Measurements from ENCODE around the gene FMNL3. TPM values are rescaled to one million over a fixed set of nuclear protein-coding genes. Genes with fewer than 3 reads are reported as not detected.
A peak's percentile ranks its signal among the peaks of the same experiment; 100 is the strongest.

FMNL3 gene
- polyA plus RNA-seq, 4 donors, result 0.89 to 8.8 (median 4.1) TPM

- FAIRE-seq, result no peak
- Histone ChIP-seq H3K36me3 (ENCODE audit: control insufficient read depth in 3 of 3, insufficient read depth in 2 of 3, low read depth in 1 of 3, low read length in 3 of 3) (peaks cover 0 to 9% (median 0%) of the 10 kb centered on the region in 3 donors), H3K27ac (ENCODE audit: low read depth in 1 of 3, low read length in 2 of 3) (peak overlapping the region in 1 of 3 donors; percentile 22), H3K4me1 (ENCODE audit: control insufficient read depth in 3 of 3, insufficient read depth in 2 of 3, low read depth in 1 of 3, low read length in 2 of 3) (peaks cover 0 to 39% (median 3%) of the 10 kb centered on the region in 3 donors), H3K9me3 (ENCODE audit: control insufficient read depth in 2 of 2, insufficient read depth in 1 of 2, low read depth in 1 of 2, low read length in 1 of 2) (no peaks in the 10 kb centered on the region), H3K4me3 (ENCODE audit: low read depth in 1 of 3, low read length in 3 of 3) (no peak overlapping the region), H3K27me3 (ENCODE audit: control insufficient read depth in 3 of 3, insufficient read depth in 3 of 3, low read length in 3 of 3) (no peaks in the 10 kb centered on the region)
- 78 to 85% (median 79%) methylated on average over 2 of the region's 2 CpGs for WGBS, 3 donors
- no peak for DNase-seq
Measured at GRCh38 chr12:49665384-49665783, 41.8 kb downstream of the FMNL3 start.

GRCh38 chr12:49664591-49665239 is 42.5 kb downstream of the FMNL3 start:
- peak overlapping the region in 2 of 3 donors; percentile 11 to 77 for H3K27ac ChIP-seq (ENCODE audit: low read depth in 1 of 3, low read length in 2 of 3)
- peak in 1 of 2 donors; percentile 70 for DNase-seq
- no peak overlapping the region for H3K4me3 ChIP-seq (ENCODE audit: low read depth in 1 of 3, low read length in 3 of 3)
- peaks cover 0 to 39% (median 3%) of the 10 kb centered on the region in 3 donors for H3K4me1 ChIP-seq (ENCODE audit: control insufficient read depth in 3 of 3, insufficient read depth in 2 of 3, low read depth in 1 of 3, low read length in 2 of 3)
- no peaks in the 10 kb centered on the region for H3K9me3 ChIP-seq (ENCODE audit: control insufficient read depth in 2 of 2, insufficient read depth in 1 of 2, low read depth in 1 of 2, low read length in 1 of 2)
- peaks cover 0 to 9% (median 0%) of the 10 kb centered on the region in 3 donors for H3K36me3 ChIP-seq (ENCODE audit: control insufficient read depth in 3 of 3, insufficient read depth in 2 of 3, low read depth in 1 of 3, low read length in 3 of 3)
- no peak for FAIRE-seq
- 68 to 81% (median 77%) methylated on average over 4 of the region's 4 CpGs for WGBS, 3 donors
- no peaks in the 10 kb centered on the region for H3K27me3 ChIP-seq (ENCODE audit: control insufficient read depth in 3 of 3, insufficient read depth in 3 of 3, low read length in 3 of 3)

- no peak for FAIRE-seq
- H3K4me3 ChIP-seq (ENCODE audit: low read depth in 1 of 3, low read length in 3 of 3), result no peak overlapping the region
- WGBS, 3 donors, result 95 to 97% (median 96%) methylated on average over 4 of the region's 4 CpGs
- peak overlapping the region in 2 of 3 donors; percentile 11 to 77 for H3K27ac ChIP-seq (ENCODE audit: low read depth in 1 of 3, low read length in 2 of 3)
- no peaks in the 10 kb centered on the region for H3K27me3 ChIP-seq (ENCODE audit: control insufficient read depth in 3 of 3, insufficient read depth in 3 of 3, low read length in 3 of 3)
- peaks cover 0 to 39% (median 3%) of the 10 kb centered on the region in 3 donors for H3K4me1 ChIP-seq (ENCODE audit: control insufficient read depth in 3 of 3, insufficient read depth in 2 of 3, low read depth in 1 of 3, low read length in 2 of 3)
- DNase-seq, result no peak
- peaks cover 0 to 9% (median 0%) of the 10 kb centered on the region in 3 donors for H3K36me3 ChIP-seq (ENCODE audit: control insufficient read depth in 3 of 3, insufficient read depth in 2 of 3, low read depth in 1 of 3, low read length in 3 of 3)
- no peaks in the 10 kb centered on the region for H3K9me3 ChIP-seq (ENCODE audit: control insufficient read depth in 2 of 2, insufficient read depth in 1 of 2, low read depth in 1 of 2, low read length in 1 of 2)
Measured at GRCh38 chr12:49664167-49664566, 43.0 kb downstream of the FMNL3 start.

GRCh38 chr12:49662998-49663843 is 44.0 kb downstream of the FMNL3 start:
- Histone ChIP-seq H3K9me3 (ENCODE audit: control insufficient read depth in 2 of 2, insufficient read depth in 1 of 2, low read depth in 1 of 2, low read length in 1 of 2) (no peaks in the 10 kb centered on the region), H3K4me3 (ENCODE audit: low read depth in 1 of 3, low read length in 3 of 3) (no peak overlapping the region), H3K27me3 (ENCODE audit: control insufficient read depth in 3 of 3, insufficient read depth in 3 of 3, low read length in 3 of 3) (no peaks in the 10 kb centered on the region), H3K27ac (ENCODE audit: low read depth in 1 of 3, low read length in 2 of 3) (peak overlapping the region; percentile 63 to 91 (median 79)), H3K4me1 (ENCODE audit: control insufficient read depth in 3 of 3, insufficient read depth in 2 of 3, low read depth in 1 of 3, low read length in 2 of 3) (peaks cover 0 to 39% (median 3%) of the 10 kb centered on the region in 3 donors), H3K36me3 (ENCODE audit: control insufficient read depth in 3 of 3, insufficient read depth in 2 of 3, low read depth in 1 of 3, low read length in 3 of 3) (peaks cover 0 to 15% (median 0%) of the 10 kb centered on the region in 3 donors)
- FAIRE-seq (no peak), DNase-seq (peak; percentile 48 to 62)
- 36 to 52% (median 37%) methylated on average over 5 of the region's 5 CpGs for WGBS, 3 donors

- Histone ChIP-seq H3K4me3 (ENCODE audit: low read depth in 1 of 3, low read length in 3 of 3) (no peak overlapping the region), H3K9me3 (ENCODE audit: control insufficient read depth in 2 of 2, insufficient read depth in 1 of 2, low read depth in 1 of 2, low read length in 1 of 2) (no peaks in the 10 kb centered on the region), H3K36me3 (ENCODE audit: control insufficient read depth in 3 of 3, insufficient read depth in 2 of 3, low read depth in 1 of 3, low read length in 3 of 3) (peaks cover 0 to 25% (median 0%) of the 10 kb centered on the region in 3 donors), H3K27ac (ENCODE audit: low read depth in 1 of 3, low read length in 2 of 3) (peak overlapping the region in 2 of 3 donors; percentile 79 to 91), H3K27me3 (ENCODE audit: control insufficient read depth in 3 of 3, insufficient read depth in 3 of 3, low read length in 3 of 3) (no peaks in the 10 kb centered on the region), H3K4me1 (ENCODE audit: control insufficient read depth in 3 of 3, insufficient read depth in 2 of 3, low read depth in 1 of 3, low read length in 2 of 3) (peaks cover 0 to 39% (median 3%) of the 10 kb centered on the region in 3 donors)
- 72 to 84% (median 83%) methylated on average over 3 of the region's 3 CpGs for WGBS, 3 donors
- DNase-seq (no peak), FAIRE-seq (no peak)
Measured at GRCh38 chr12:49661746-49662145, 45.5 kb downstream of the FMNL3 start.

GRCh38 chr12:49661191-49661590 is 46.0 kb downstream of the FMNL3 start:
- no peak for DNase-seq
- WGBS, 3 donors, result 79 to 91% (median 87%) methylated on average over 3 of the region's 3 CpGs
- H3K27ac ChIP-seq (ENCODE audit: low read depth in 1 of 3, low read length in 2 of 3), result peak overlapping the region in 1 of 3 donors; percentile 91

GRCh38 chr12:49659753-49660152 is 47.5 kb downstream of the FMNL3 start:
- Histone ChIP-seq H3K4me1 (ENCODE audit: control insufficient read depth in 3 of 3, insufficient read depth in 2 of 3, low read depth in 1 of 3, low read length in 2 of 3) (peaks cover 0 to 30% (median 3%) of the 10 kb centered on the region in 3 donors), H3K27ac (ENCODE audit: low read depth in 1 of 3, low read length in 2 of 3) (no peak overlapping the region), H3K9me3 (ENCODE audit: control insufficient read depth in 2 of 2, insufficient read depth in 1 of 2, low read depth in 1 of 2, low read length in 1 of 2) (no peaks in the 10 kb centered on the region), H3K27me3 (ENCODE audit: control insufficient read depth in 3 of 3, insufficient read depth in 3 of 3, low read length in 3 of 3) (no peaks in the 10 kb centered on the region), H3K4me3 (ENCODE audit: low read depth in 1 of 3, low read length in 3 of 3) (no peak overlapping the region), H3K36me3 (ENCODE audit: control insufficient read depth in 3 of 3, insufficient read depth in 2 of 3, low read depth in 1 of 3, low read length in 3 of 3) (peaks cover 0 to 38% (median 0%) of the 10 kb centered on the region in 3 donors)
- DNase-seq (no peak), FAIRE-seq (no peak)
- 55 to 66% (median 58%) methylated on average over 1 of the region's 1 CpG for WGBS, 3 donors

More at GRCh38 chr12:49661191-49661590, 46.0 kb downstream of the FMNL3 start:
- peaks cover 0 to 39% (median 3%) of the 10 kb centered on the region in 3 donors for H3K4me1 ChIP-seq (ENCODE audit: control insufficient read depth in 3 of 3, insufficient read depth in 2 of 3, low read depth in 1 of 3, low read length in 2 of 3)
- H3K9me3 ChIP-seq (ENCODE audit: control insufficient read depth in 2 of 2, insufficient read depth in 1 of 2, low read depth in 1 of 2, low read length in 1 of 2), result no peaks in the 10 kb centered on the region
- FAIRE-seq, result no peak
- H3K36me3 ChIP-seq (ENCODE audit: control insufficient read depth in 3 of 3, insufficient read depth in 2 of 3, low read depth in 1 of 3, low read length in 3 of 3), result peaks cover 0 to 31% (median 0%) of the 10 kb centered on the region in 3 donors
- H3K4me3 ChIP-seq (ENCODE audit: low read depth in 1 of 3, low read length in 3 of 3), result no peak overlapping the region
- H3K27me3 ChIP-seq (ENCODE audit: control insufficient read depth in 3 of 3, insufficient read depth in 3 of 3, low read length in 3 of 3), result no peaks in the 10 kb centered on the region

- no peak overlapping the region for H3K4me3 ChIP-seq (ENCODE audit: low read depth in 1 of 3, low read length in 3 of 3)
- H3K36me3 ChIP-seq (ENCODE audit: control insufficient read depth in 3 of 3, insufficient read depth in 2 of 3, low read depth in 1 of 3, low read length in 3 of 3), result peaks cover 0 to 47% (median 0%) of the 10 kb centered on the region in 3 donors
- 90 to 93% (median 92%) methylated on average over 13 of the region's 13 CpGs for WGBS, 3 donors
- no peaks in the 10 kb centered on the region for H3K9me3 ChIP-seq (ENCODE audit: control insufficient read depth in 2 of 2, insufficient read depth in 1 of 2, low read depth in 1 of 2, low read length in 1 of 2)
- DNase-seq, result no peak
- no peaks in the 10 kb centered on the region for H3K27me3 ChIP-seq (ENCODE audit: control insufficient read depth in 3 of 3, insufficient read depth in 3 of 3, low read length in 3 of 3)
- H3K4me1 ChIP-seq (ENCODE audit: control insufficient read depth in 3 of 3, insufficient read depth in 2 of 3, low read depth in 1 of 3, low read length in 2 of 3), result peaks cover 0 to 19% (median 0%) of the 10 kb centered on the region in 3 donors
- H3K27ac ChIP-seq (ENCODE audit: low read depth in 1 of 3, low read length in 2 of 3), result no peak overlapping the region
- FAIRE-seq, result no peak
Measured at GRCh38 chr12:49658276-49658675, 48.9 kb downstream of the FMNL3 start.

All from small intestine (tissue), 7 donors.